GM06990 (cell line): Measurements from ENCODE around the gene MGP.

ENCODE experiments used
- DNase-seq: peaks from one replicate; pipeline ENCODE4 v3.0.0-alpha.2; 2011; ENCODE audit not compliant: insufficient read length; ENCODE audit errors: extremely low read depth
- H3K27me3 ChIP-seq: replicated peaks from 2 replicates; pipeline ENCODE4 v1.6.0; 2011; ENCODE audit warnings: low read length; ENCODE audit not compliant: control insufficient read depth, insufficient read depth
- H3K36me3 ChIP-seq: 2 replicates; pipeline ENCODE4 v1.5.1; 2011; ENCODE audit warnings: low read length; ENCODE audit not compliant: control insufficient read depth, insufficient read depth
- H3K4me3 ChIP-seq: replicated peaks from 2 replicates; pipeline ENCODE4 v1.5.1; 2011; ENCODE audit warnings: low read depth, mild to moderate bottlenecking, control low read depth, low read length
- CTCF ChIP-seq: IDR thresholded peaks from 2 replicates; pipeline ENCODE4 v1.5.1; 2011; ENCODE audit warnings: low read length, control low read depth, mild to moderate bottlenecking, inconsistent platforms; ENCODE audit not compliant: insufficient read depth, poor library complexity, severe bottlenecking

Gene MGP

GRCh38 chr12:14874882-14875281, 10.8 kb downstream of the MGP start:
- Histone ChIP-seq H3K27me3 (no peaks in the 10 kb centered on the region), H3K4me3 (no peak overlapping the region), H3K36me3 (no peaks in the 10 kb centered on the region)
- DNase-seq, result no peak
- TF ChIP-seq CTCF, result no peak

GRCh38 chr12:14873440-14874185, 12.0 kb downstream of the MGP start:
- no peak for TF ChIP-seq CTCF
- Histone ChIP-seq H3K36me3 (no peaks in the 10 kb centered on the region), H3K27me3 (no peaks in the 10 kb centered on the region), H3K4me3 (no peak overlapping the region)
- DNase-seq, result no peak

GRCh38 chr12:14871886-14872285, 13.8 kb downstream of the MGP start:
- no peaks in the 10 kb centered on the region for H3K36me3 ChIP-seq
- no peak for DNase-seq
- TF ChIP-seq CTCF, result no peak
- H3K27me3 ChIP-seq, result no peaks in the 10 kb centered on the region
- no peak overlapping the region for H3K4me3 ChIP-seq

GRCh38 chr12:14871247-14871646, 14.4 kb downstream of the MGP start:
- no peak overlapping the region for H3K4me3 ChIP-seq
- TF ChIP-seq CTCF, result no peak
- H3K27me3 ChIP-seq, result no peaks in the 10 kb centered on the region
- no peak for DNase-seq
- H3K36me3 ChIP-seq, result no peaks in the 10 kb centered on the region

GRCh38 chr12:14868916-14869506, 16.6 kb downstream of the MGP start:
- Histone ChIP-seq H3K27me3 (no peaks in the 10 kb centered on the region), H3K36me3 (no peaks in the 10 kb centered on the region), H3K4me3 (no peak overlapping the region)
- TF ChIP-seq CTCF, result no peak
- no peak for DNase-seq
